ENCODE data around the gene LRP4.

DNA sequence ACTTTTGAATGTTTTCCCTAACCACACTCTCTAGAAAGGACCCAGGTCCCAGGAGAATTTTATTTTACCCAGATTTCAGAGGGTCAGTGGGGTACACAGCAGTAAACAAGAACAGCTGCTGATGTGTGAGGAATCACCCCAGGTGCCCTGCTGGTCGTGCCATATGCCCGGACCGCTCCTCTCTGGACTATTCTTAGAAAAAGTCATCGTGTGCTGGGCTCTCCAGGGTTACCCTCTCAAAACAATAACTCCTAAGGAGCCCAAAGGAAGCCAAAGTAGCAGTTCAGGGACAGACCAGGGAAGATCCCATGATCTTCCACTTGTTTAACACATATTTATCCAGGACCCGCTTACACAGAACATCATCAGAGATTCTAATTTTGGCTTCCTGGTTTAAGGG is 29.7 kb downstream of the LRP4 start:
- no peak for TF ChIP-seq TAF1 (IDR thresholded peaks at IDR 0.05; ENCODE audit: borderline replicate concordance, low read depth, low read length)
- TF ChIP-seq POLR2A (IDR thresholded peaks at IDR 0.05; ENCODE audit: low read depth, low read length), result no peak

All from GM12892 (cell line).